ENCODE data around the gene FFAR1.
A peak's percentile ranks its signal among the peaks of the same experiment; 100 is the strongest.
"Not testable (repeated sequence)": the region's sequence is repeated elsewhere in the genome, so short reads cannot be mapped to it uniquely, and the experiment has no call there.

FFAR1 gene

GRCh38 chr19:35342430-35342829 lies 5.3 kb upstream of the FFAR1 start:
- no peak for DNase-seq (ENCODE audit: low read depth in 2 of 2)

DNA sequence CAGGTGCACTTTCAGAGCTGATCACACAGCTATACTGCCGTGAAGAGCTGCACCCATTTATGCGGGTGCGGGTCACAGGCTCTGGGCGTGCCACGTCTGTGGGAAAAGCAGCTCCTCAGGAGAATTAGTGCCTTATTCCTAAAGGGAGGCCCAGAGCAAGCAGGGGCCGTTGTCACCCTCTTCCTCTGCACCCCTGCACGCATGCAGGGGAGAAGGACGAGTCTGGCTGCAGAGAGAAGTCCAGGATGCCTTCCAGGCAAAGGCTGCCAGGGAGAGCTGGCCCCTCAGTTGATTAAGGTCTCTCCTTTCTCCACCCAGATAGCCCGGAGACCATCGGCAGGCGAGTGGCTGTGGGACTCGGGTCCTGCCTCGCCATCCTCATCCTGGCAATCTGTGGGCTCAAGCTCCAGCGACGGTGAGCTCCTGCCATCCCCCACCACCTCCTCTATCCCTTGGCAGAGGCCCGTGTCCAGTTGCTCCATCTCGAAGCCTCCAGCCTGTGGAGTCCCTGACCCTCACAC lies 3.1 kb upstream of the FFAR1 start:
- DNase-seq (ENCODE audit: low read depth in 2 of 2): no peak

DNA sequence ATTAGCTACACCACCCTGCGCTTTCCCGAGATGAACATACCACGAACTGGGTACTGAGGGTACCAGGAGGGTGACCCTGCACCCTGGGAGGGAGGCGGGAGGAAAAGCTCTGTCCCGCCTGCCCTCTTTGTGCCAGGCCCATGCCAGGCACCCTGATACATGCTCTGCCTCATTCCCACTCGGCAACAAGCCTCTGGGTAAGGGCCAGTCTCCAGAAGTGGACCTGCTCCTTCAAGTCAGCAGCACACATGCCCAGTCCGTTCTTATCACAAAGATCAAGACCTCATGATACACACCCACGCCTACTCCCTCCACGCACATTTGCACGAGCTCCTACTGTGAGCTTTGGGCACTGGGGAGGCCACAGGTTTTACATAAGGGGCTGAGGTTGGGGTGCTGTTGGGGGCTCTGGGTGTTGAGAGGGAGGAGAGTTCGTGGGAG lies 2.0 kb upstream of the FFAR1 start:
- no peak for DNase-seq (ENCODE audit: low read depth in 2 of 2)

DNA sequence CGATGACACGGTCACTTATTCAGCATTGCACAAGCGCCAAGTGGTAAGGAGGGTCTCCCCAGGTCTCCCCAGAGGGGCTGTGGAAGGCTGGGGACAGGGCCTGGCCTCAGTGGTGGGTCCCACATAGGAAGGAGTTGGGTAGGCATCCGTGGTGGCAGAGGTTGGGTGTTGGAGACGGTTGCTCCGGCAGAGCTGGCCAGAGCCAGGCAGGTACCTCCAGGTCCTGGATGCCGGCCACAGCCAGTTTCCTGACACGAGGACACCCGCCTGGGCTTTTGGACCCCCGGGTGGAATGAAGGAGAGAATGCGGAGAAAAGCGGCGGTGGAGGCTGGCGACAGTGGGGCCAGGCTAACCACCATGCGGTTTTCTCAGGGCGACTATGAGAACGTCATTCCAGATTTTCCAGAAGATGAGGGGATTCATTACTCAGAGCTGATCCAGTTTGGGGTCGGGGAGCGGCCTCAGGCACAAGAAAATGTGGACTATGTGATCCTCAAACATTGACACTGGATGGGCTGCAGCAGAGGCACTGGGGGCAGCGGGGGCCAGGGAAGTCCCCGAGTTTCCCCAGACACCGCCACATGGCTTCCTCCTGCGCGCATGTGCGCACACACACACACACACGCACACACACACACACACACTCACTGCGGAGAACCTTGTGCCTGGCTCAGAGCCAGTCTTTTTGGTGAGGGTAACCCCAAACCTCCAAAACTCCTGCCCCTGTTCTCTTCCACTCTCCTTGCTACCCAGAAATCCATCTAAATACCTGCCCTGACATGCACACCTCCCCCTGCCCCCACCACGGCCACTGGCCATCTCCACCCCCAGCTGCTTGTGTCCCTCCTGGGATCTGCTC lies 1.3 kb upstream of the FFAR1 start:
- peak; percentile 58 to 66 for DNase-seq (ENCODE audit: low read depth in 2 of 2)

GRCh38 chr19:35347930-35348298 lies 212 bp downstream of the FFAR1 start:
- no peak for DNase-seq (ENCODE audit: low read depth in 2 of 2)

DNA sequence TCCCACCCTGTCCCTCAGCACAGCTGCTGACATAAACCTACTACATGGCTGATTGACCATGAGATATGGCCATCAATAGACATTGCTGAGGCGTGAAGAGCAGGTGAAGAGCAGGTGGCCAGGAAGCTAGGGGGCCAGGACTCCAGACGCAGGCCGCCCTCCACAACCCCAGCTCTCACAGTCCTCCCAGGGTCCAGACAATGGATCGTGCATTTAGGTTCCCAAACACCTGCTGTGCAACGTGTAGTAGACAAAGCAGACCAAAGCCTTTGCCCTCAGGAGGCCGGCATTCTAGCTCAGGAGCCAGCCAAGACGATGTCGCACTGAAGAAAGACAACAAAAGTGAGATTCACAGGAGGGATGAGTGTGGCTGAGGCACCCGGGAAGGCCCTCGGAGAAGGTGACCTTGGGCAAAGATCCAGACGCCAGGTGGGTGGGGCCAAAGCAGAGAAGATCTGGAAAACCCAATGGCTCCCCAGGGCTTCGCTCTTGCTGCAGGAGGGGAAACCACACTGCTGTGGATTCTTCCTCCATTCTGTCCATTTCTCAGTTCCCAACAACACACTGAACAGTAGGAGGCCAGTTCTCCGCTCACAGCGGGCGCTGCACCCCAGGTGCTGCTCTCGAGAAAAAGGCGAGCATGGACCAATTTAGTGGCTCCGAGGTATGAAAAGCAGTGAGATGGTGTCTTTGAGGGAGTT lies 1.4 kb downstream of the FFAR1 start:
- DNase-seq (ENCODE audit: low read depth in 2 of 2): no peak

GRCh38 chr19:35349614-35350521 lies 2.2 kb downstream of the FFAR1 start:
- DNase-seq (ENCODE audit: low read depth in 2 of 2): no peak

- no peak for DNase-seq (ENCODE audit: low read depth in 2 of 2)
These were observed 2.9 kb downstream of the FFAR1 start for GRCh38 chr19:35350591-35350990.

- DNase-seq (ENCODE audit: low read depth in 2 of 2): no peak
These were observed 3.9 kb downstream of the FFAR1 start for GRCh38 chr19:35351411-35352176.

DNA sequence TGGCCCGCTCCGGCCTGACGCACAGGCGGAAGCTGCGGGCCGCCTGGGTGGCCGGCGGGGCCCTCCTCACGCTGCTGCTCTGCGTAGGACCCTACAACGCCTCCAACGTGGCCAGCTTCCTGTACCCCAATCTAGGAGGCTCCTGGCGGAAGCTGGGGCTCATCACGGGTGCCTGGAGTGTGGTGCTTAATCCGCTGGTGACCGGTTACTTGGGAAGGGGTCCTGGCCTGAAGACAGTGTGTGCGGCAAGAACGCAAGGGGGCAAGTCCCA lies 4.4 kb downstream of the FFAR1 start:
- DNase-seq (ENCODE audit: low read depth in 2 of 2): no peak

GRCh38 chr19:35352448-35353304 lies 5.0 kb downstream of the FFAR1 start:
- DNase-seq (ENCODE audit: low read depth in 2 of 2): peak; percentile 40 to 59

DNA sequence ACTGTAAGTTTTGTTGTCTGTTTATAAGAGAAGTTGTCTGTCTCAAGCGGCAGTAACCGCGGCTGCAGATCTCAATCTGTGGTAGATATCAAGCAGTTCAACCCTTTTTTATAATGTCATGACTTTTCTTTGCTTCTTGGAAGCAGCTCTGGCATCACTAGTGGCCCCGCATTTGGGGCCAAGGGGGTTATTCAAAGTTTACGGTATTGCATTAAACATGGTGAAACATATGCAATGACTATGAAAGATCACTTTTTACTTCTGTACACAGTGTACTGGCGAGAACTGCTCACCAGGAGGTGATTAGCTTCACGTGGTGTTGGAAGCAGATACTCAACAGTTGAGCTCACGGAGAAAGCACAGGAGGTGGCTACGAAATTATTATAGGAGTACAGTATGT lies 5.9 kb downstream of the FFAR1 start:
- no peak for DNase-seq (ENCODE audit: low read depth in 2 of 2)

DNA sequence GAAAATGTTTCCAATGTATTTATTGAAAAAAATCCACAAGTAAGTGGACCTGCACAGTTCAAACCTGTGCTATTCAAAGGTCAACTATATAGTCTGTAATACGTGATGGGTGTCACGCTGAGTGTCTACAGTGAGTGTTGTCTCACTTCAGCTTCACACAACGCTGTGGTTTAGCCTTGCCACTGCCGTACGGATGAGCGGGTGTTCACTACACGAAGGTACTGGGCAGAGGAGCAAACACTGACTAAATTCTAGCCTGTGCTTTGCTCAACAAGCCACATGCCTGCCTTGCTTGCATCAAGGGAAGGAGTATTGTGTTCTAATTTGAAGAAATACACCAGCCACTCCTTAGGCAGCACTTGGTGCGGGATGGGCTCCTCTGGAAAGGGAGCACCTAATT lies 7.2 kb downstream of the FFAR1 start:
- DNase-seq (ENCODE audit: low read depth in 2 of 2): no peak

DNA sequence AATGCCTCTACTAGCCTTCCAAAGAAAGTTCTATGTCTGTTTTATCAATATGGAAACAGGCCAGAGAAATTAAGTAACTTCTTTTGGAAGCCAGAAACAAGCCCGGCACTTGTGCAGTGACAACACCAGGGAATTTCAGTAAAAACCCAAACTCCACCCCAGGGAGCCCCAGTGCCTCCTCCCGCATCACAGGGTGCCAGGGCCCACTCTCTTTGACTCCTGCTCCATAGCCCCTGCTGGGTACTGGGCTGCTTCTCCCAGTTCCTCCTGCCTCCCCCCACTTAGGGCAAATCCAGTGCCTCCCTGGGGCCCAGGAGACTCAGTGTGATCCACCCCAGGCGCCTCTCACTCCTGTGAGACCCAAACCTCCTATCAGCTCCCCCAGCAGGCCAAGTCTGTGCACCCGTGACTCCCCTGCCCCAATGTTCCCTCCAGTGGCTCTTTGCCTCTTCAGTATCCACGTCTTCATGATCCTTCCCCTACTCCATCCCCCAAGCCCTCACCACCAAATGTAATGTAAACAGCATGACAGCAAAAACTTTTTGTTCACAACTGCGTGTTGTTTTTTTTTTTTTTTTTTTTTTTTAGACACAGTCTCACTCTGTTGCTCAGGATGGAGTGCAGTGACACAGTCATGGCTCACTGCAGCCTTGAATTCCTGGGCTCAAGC lies 8.2 kb downstream of the FFAR1 start:
- no peak for DNase-seq (ENCODE audit: low read depth in 2 of 2)

- DNase-seq (ENCODE audit: low read depth in 2 of 2): no peak
These were observed 10.3 kb downstream of the FFAR1 start, which contains the start of gene FFAR3 for GRCh38 chr19:35357867-35358573. Gene FFAR3, plus strand, starts transcription at chr19:35358460. Its CDS starts 431 bp downstream, at chr19:35358891.

GRCh38 chr19:35358834-35359233 lies 11.1 kb downstream of the FFAR1 start:
- not testable (repeated sequence) for DNase-seq (ENCODE audit: low read depth in 2 of 2)

- not testable (repeated sequence) for DNase-seq (ENCODE audit: low read depth in 2 of 2)
These were observed 11.7 kb downstream of the FFAR1 start for GRCh38 chr19:35359395-35359794.

- not testable (repeated sequence) for DNase-seq (ENCODE audit: low read depth in 2 of 2)
These were observed 12.4 kb downstream of the FFAR1 start for GRCh38 chr19:35360081-35360480.

- DNase-seq (ENCODE audit: low read depth in 2 of 2): no peak
These were observed 13.2 kb downstream of the FFAR1 start for GRCh38 chr19:35360880-35361420.
